Stimulated activated CD4-positive, alpha-beta T cell treated with anti-CD3 and anti-CD28 coated beads, Interleukin-4, amount 100 ng/mL, for 48 hours (primary cell): Measurements from ENCODE around the gene GPR21.

Experiments used
- DNase-seq, 2 donors: peaks; one replicate each; pipeline ENCODE4 v3.0.0-alpha.2; 2020; ENCODE audit warnings: low read depth in 2 of 2

The GPR21 gene

GRCh38 chr9:123033864-123034601, 566 bp downstream of the GPR21 start:
- DNase-seq = no peak

GRCh38 chr9:123034881-123035510, 1.5 kb downstream of the GPR21 start:
- DNase-seq = no peak

- DNase-seq = no peak
Observed at GRCh38 chr9:123035791-123036190, 2.3 kb downstream of the GPR21 start.

- DNase-seq = no peak
Observed at GRCh38 chr9:123036893-123037545, 3.6 kb downstream of the GPR21 start.

GRCh38 chr9:123039617-123040219, 6.3 kb downstream of the GPR21 start:
- no peak for DNase-seq

GRCh38 chr9:123040801-123041200, 7.3 kb downstream of the GPR21 start:
- DNase-seq = no peak

- DNase-seq = no peak
Observed at GRCh38 chr9:123041489-123041888, 8.0 kb downstream of the GPR21 start.

GRCh38 chr9:123043081-123043939, 9.8 kb downstream of the GPR21 start:
- no peak for DNase-seq

GRCh38 chr9:123044586-123044985, 11.1 kb downstream of the GPR21 start:
- no peak for DNase-seq

- DNase-seq = no peak
Observed at GRCh38 chr9:123046406-123047195, 13.1 kb downstream of the GPR21 start.

GRCh38 chr9:123048748-123049147, 15.3 kb downstream of the GPR21 start:
- DNase-seq = no peak

GRCh38 chr9:123049589-123050222, 16.2 kb downstream of the GPR21 start:
- no peak for DNase-seq

- DNase-seq = no peak
Observed at GRCh38 chr9:123053046-123053445, 19.6 kb downstream of the GPR21 start.

GRCh38 chr9:123053711-123054110, 20.2 kb downstream of the GPR21 start:
- DNase-seq = no peak

- DNase-seq = no peak
Observed at GRCh38 chr9:123058834-123059233, 25.4 kb downstream of the GPR21 start.

- no peak for DNase-seq
Observed at GRCh38 chr9:123059472-123060220, 26.2 kb downstream of the GPR21 start.

GRCh38 chr9:123061216-123061615, 27.7 kb downstream of the GPR21 start:
- no peak for DNase-seq

GRCh38 chr9:123062351-123063176, 29.1 kb downstream of the GPR21 start:
- no peak for DNase-seq

GRCh38 chr9:123063177-123063598, 29.7 kb downstream of the GPR21 start:
- DNase-seq = no peak
